GM12878 (cell line): ENCODE results near the gene ADGRL3. TPM values are rescaled to one million over a fixed set of nuclear protein-coding genes. Genes with fewer than 3 reads are reported as not detected.

Experiments used
- ATAC-seq: fragments of 200-7000 bp; cut with Tn5 transposase; 3 replicates; pipeline ENCODE4 v1.9.1; 2020; ENCODE audit warnings: mild to moderate bottlenecking, moderate library complexity
- BruUV-seq: library from RNA; stranded (reverse); fragments of 400-500 nt; replicated peaks from 2 replicates; lab custom pipeline; 2021; lab: Mats Ljungman, UMichigan
- CTCF ChIA-PET: fragments of 300-600 bp; sonication (Branson Sonifier 250); formaldehyde crosslinking; extraction: SDS; loops from one replicate; lab custom pipeline; 2021; ENCODE audit warnings: inconsistent platforms; lab: Yijun Ruan, JAX
- POLR2A ChIA-PET: fragments of 350-600 bp; formaldehyde crosslinking; extraction: SDS; loops from one replicate; lab custom pipeline; 2021; ENCODE audit warnings: inconsistent platforms; lab: Charles Lee
- RAD21 ChIA-PET: fragments of 300-600 bp; sonication (Branson Sonifier 250); formaldehyde crosslinking; loops from one replicate; lab custom pipeline; 2023; ENCODE audit warnings: antibody characterized with exemption; ENCODE audit not compliant: unreplicated experiment; lab: Charles Lee
- SMC1A ChIA-PET: fragments of 300-600 bp; sonication (Branson Sonifier 250); formaldehyde crosslinking; loops from one replicate; lab custom pipeline; 2023; ENCODE audit not compliant: unreplicated experiment, uncharacterized antibody; lab: Charles Lee
- DNase-seq: peaks from one replicate; pipeline ENCODE4 v3.0.0-alpha.2; 2011; ENCODE audit warnings: low read depth, low spot score
- FAIRE-seq: peaks from 3 replicates; lab custom pipeline; 2011; peaks lifted over from hg19 to GRCh38; lab: Jason Lieb, UNC
- H2AFZ ChIP-seq: 2 replicates; pipeline ENCODE4 v1.6.0; 2011; ENCODE audit warnings: low read depth, low read length, control low read depth; ENCODE audit not compliant: control insufficient read depth
- H3K27ac ChIP-seq: 2 replicates; pipeline ENCODE4 v1.5.1; 2011; ENCODE audit warnings: control low read depth; ENCODE audit not compliant: control insufficient read depth, insufficient read depth
- H3K27me3 ChIP-seq, 2 experiments: replicated peaks in 1 of 2; 2 replicates each; pipeline versions ENCODE4 v1.6.0 to v1.6.1; 2011; ENCODE audit warnings: low read length in 1 of 2; ENCODE audit not compliant: control insufficient read depth in 2 of 2, insufficient read depth in 2 of 2
- H3K36me3 ChIP-seq, 2 experiments: 2 replicates each; pipeline ENCODE4 v1.5.1; 2011; ENCODE audit warnings: low read length in 1 of 2; ENCODE audit not compliant: control insufficient read depth in 2 of 2, insufficient read depth in 2 of 2
- H3K4me1 ChIP-seq: 2 replicates; pipeline ENCODE4 v1.6.1; 2011; ENCODE audit warnings: mild to moderate bottlenecking, low read length, moderate library complexity, mixed read lengths; ENCODE audit not compliant: control insufficient read depth, insufficient read depth
- H3K4me2 ChIP-seq: 2 replicates; pipeline ENCODE4 v1.6.0; 2011; ENCODE audit warnings: control low read depth; ENCODE audit not compliant: control insufficient read depth, insufficient read depth
- H3K4me3 ChIP-seq: fragments of 200-600 bp; sonication (generic); 2 replicates; pipeline ENCODE4 v1.5.1; 2016
- H3K79me2 ChIP-seq: 2 replicates; pipeline ENCODE4 v1.6.0; 2011; ENCODE audit warnings: low read length; ENCODE audit not compliant: control insufficient read depth, insufficient read depth
- H3K9ac ChIP-seq: 2 replicates; pipeline ENCODE4 v1.8.0; 2011; ENCODE audit warnings: low read length, control low read depth, mixed read lengths; ENCODE audit not compliant: control insufficient read depth, insufficient read depth
- H3K9me3 ChIP-seq: replicated peaks from 3 replicates; pipeline ENCODE4 v1.5.1; 2011; ENCODE audit warnings: mild to moderate bottlenecking, low read length; ENCODE audit not compliant: control insufficient read depth, insufficient read depth
- H4K20me1 ChIP-seq: 2 replicates; pipeline ENCODE4 v1.6.0; 2011; ENCODE audit not compliant: control insufficient read depth, insufficient read depth
- CBFB ChIP-seq: IDR thresholded peaks from 2 replicates; pipeline ENCODE4 v1.6.1; 2016; ENCODE audit warnings: antibody characterized with exemption, low read depth
- CHD2 ChIP-seq: IDR thresholded peaks from 2 replicates; pipeline ENCODE4 v1.6.1; 2011; ENCODE audit warnings: low read depth, low read length, improper control_type of control experiment, borderline replicate concordance
- EED ChIP-seq: sonication (generic); IDR thresholded peaks from 2 replicates; pipeline ENCODE4 v1.6.1; 2016; ENCODE audit warnings: antibody characterized with exemption, low read depth
- STAT1 ChIP-seq: fragments of 450-650 bp; conservative IDR thresholded peaks from 2 replicates; pipeline ENCODE4 v1.6.1; 2014; ENCODE audit warnings: antibody characterized with exemption, mild to moderate bottlenecking
- ZSCAN29 ChIP-seq: fragments of 450-650 bp; IDR thresholded peaks from 2 replicates; pipeline ENCODE4 v1.6.1; 2017; ENCODE audit warnings: mild to moderate bottlenecking, moderate library complexity
- ZZZ3 ChIP-seq: IDR thresholded peaks from 2 replicates; pipeline ENCODE4 v1.6.1; 2011; ENCODE audit warnings: low read depth; ENCODE audit not compliant: control insufficient read depth, insufficient read length
- in situ Hi-C: fragments of 300-500 bp; cut with MboI; formaldehyde crosslinking; loops from 9 replicates; pipeline ENCODE4 v1.14.3; 2018; ENCODE audit warnings: mixed read lengths
- intact Hi-C: fragments of 100-400 bp; cut with micrococcal nuclease; formaldehyde crosslinking; loops from one replicate; pipeline ENCODE4 v1.14.2; 2022; ENCODE audit not compliant: unreplicated experiment
- polyA plus RNA-seq, 11 experiments: library from polyadenylated mRNA; depleted of rRNA in 4 of 11; unstranded in 6 of 11; stranded (reverse) in 5 of 11; fragments of >200 nt; fragmentation: Nextera tagmentation in 4 of 11; fragmentation: Illumina TruSeq in 1 of 11; extraction: Ambion mirVana in 4 of 11; extraction: Trizol in 1 of 11; gene quantifications; 1 replicate in 1 of 11; 2 replicates in 10 of 11; pipeline versions ENCODE4 v1.2.1 to v1.2.3, GENCODE V29; 2011 to 2016; ENCODE audit warnings: inconsistent platforms in 2 of 11, missing spikeins in 2 of 11, low read depth in 1 of 11
- total RNA-seq, 4 experiments: library from RNA; depleted of rRNA in 3 of 4; stranded (reverse); fragments of >200 nt in 3 of 4; fragmentation: Illumina TruSeq in 1 of 4; extraction: Trizol in 1 of 4; gene quantifications; 2 replicates each; pipeline versions ENCODE4 v1.2.1 to v1.2.3, GENCODE V29; 2013 to 2021
- TF ChIP-seq, protein P1 (sequence below): fragments of 450-650 bp; formaldehyde crosslinking; IDR thresholded peaks from 2 replicates; pipeline ENCODE4 v1.4.0; 2020; ENCODE audit warnings: mild to moderate bottlenecking, moderate library complexity

Gene ADGRL3
- total and polyA plus RNA-seq, 10 of the 15 experiments (the other 5 are each of a cell fraction or from before 2014, with no cell fraction given) = 1.1 TPM; not detected in 9

DNA sequence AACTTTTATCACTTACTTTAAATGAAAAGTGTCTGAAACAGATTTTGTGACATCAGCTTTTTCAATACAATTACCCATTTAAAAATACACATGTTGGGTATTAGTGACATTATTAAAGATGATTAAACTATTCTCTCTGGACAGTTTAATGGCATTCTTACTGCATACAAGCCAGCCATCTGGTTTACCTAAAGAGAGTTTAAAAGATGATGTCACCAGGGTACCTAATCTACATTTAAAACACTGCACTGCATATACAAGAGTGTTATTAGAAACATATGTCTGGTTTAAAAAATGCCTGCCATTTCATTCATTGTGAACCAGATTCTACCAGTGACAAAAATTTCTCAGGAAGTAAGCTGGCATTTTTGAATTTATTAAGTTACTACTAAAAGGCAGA is 919.1 kb downstream of the ADGRL3 start:
- no peaks in the 10 kb centered on the region for H4K20me1 ChIP-seq
- H3K27ac ChIP-seq = no peak overlapping the region
- no peak for ATAC-seq
- ChIA-PET POLR2A (no interaction called here), CTCF (no interaction called here), SMC1A (interaction anchor here (1.1 to 1.6 kb wide), 2 partner anchors 15 kb away, joined by 3 read pairs; no protein-coding TSS in a partner anchor), RAD21 (no interaction called here)
- intact Hi-C loops = no loop called here
- H3K4me1 ChIP-seq = no peaks in the 10 kb centered on the region
- no peaks in the 10 kb centered on the region for H3K36me3 ChIP-seq
- in situ Hi-C loops = no loop called here
- H3K27me3 ChIP-seq = no peaks in the 10 kb centered on the region
- no peaks in the 10 kb centered on the region for H3K79me2 ChIP-seq
- H3K4me3 ChIP-seq = no peak overlapping the region
- FAIRE-seq = no peak
- no peaks in the 10 kb centered on the region for H3K9me3 ChIP-seq
- TF ChIP-seq STAT1 (no peak), CHD2 (no peak), ZSCAN29 (no peak), EED (no peak), CBFB (no peak), ZZZ3 (no peak)
- TF ChIP-seq, protein P1, sequence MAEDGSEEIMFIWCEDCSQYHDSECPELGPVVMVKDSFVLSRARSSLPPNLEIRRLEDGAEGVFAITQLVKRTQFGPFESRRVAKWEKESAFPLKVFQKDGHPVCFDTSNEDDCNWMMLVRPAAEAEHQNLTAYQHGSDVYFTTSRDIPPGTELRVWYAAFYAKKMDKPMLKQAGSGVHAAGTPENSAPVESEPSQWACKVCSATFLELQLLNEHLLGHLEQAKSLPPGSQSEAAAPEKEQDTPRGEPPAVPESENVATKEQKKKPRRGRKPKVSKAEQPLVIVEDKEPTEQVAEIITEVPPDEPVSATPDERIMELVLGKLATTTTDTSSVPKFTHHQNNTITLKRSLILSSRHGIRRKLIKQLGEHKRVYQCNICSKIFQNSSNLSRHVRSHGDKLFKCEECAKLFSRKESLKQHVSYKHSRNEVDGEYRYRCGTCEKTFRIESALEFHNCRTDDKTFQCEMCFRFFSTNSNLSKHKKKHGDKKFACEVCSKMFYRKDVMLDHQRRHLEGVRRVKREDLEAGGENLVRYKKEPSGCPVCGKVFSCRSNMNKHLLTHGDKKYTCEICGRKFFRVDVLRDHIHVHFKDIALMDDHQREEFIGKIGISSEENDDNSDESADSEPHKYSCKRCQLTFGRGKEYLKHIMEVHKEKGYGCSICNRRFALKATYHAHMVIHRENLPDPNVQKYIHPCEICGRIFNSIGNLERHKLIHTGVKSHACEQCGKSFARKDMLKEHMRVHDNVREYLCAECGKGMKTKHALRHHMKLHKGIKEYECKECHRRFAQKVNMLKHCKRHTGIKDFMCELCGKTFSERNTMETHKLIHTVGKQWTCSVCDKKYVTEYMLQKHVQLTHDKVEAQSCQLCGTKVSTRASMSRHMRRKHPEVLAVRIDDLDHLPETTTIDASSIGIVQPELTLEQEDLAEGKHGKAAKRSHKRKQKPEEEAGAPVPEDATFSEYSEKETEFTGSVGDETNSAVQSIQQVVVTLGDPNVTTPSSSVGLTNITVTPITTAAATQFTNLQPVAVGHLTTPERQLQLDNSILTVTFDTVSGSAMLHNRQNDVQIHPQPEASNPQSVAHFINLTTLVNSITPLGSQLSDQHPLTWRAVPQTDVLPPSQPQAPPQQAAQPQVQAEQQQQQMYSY = no peak
- TF ChIP-seq, all 136 proteins: peak for 0
- DNase-seq = no peak
- no peak overlapping the region for H3K4me2 ChIP-seq
- no TSS peak for BruUV-seq
- H2AFZ ChIP-seq = no peak overlapping the region
- no peak overlapping the region for H3K9ac ChIP-seq
